ENCODE data around the gene CNNM4.

- no peak for TF ChIP-seq CTCF (IDR thresholded peaks at IDR 0.05)
- TF ChIP-seq POLR2A (IDR thresholded peaks at IDR 0.05): no peak
These were observed 62.5 kb downstream of the CNNM4 start for GRCh38 chr2:96823198-96823597.

All from right lobe of liver (tissue), 4 donors.